AG09319 (cell line): Measurements from ENCODE around the gene FARP1.

Source experiments
- DNase-seq: peaks from one replicate; pipeline ENCODE4 v3.0.0-alpha.2; 2010; ENCODE audit warnings: low read depth; ENCODE audit errors: extremely low read depth
- TF ChIP-seq, protein P1 (sequence below): IDR thresholded peaks from 2 replicates; pipeline ENCODE4 v1.5.1; 2011; ENCODE audit warnings: low read depth, mild to moderate bottlenecking, inconsistent platforms, low read length, moderate library complexity

FARP1 gene

DNA sequence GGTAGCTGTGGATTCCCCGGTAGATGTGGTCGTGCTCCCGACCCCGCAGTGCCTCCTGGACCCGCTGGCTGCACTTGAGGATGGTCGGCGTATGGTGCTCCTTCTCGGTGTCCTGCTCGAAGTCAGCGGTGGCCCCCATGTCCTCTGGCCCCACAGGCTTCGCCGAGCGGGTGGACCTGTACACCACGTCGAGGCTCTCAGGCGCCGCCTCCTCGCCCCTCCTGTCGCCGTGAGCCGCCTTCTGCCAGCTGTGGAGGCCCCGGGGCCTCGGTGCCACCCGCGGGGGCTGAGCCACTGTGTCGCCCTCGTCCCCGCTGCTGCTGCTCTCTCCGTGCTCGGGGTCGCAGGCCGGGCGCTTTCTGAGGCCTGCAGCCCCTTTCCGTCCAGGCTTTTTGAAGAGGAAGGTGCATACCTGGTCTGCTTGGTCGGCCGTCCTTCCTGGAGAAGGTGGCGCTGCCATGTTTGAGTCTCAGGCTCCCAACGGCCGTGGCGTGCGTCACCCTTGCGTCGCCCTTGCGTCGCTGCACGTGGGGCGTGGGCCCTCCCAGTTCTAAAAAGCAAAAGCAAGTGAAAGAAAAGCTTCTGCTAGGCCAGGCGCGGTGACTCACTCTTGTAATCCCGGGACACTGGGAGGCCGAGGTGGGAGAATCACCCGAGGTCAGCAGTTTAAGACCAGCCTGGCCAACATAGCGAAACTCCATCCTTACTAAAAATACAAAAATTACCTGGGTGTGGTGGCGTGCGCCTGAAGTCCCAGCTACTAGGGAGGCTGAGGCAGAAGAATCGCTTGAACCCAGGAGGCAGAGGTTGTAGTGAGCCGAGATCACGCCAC is 34.1 kb downstream of the FARP1 start, which contains the start of gene RNF113B:
Gene RNF113B, minus strand, starts transcription at position 493 of the 832 bp plus-strand sequence. Its CDS starts 33 bp downstream, at position 460.
- TF ChIP-seq, protein P1, sequence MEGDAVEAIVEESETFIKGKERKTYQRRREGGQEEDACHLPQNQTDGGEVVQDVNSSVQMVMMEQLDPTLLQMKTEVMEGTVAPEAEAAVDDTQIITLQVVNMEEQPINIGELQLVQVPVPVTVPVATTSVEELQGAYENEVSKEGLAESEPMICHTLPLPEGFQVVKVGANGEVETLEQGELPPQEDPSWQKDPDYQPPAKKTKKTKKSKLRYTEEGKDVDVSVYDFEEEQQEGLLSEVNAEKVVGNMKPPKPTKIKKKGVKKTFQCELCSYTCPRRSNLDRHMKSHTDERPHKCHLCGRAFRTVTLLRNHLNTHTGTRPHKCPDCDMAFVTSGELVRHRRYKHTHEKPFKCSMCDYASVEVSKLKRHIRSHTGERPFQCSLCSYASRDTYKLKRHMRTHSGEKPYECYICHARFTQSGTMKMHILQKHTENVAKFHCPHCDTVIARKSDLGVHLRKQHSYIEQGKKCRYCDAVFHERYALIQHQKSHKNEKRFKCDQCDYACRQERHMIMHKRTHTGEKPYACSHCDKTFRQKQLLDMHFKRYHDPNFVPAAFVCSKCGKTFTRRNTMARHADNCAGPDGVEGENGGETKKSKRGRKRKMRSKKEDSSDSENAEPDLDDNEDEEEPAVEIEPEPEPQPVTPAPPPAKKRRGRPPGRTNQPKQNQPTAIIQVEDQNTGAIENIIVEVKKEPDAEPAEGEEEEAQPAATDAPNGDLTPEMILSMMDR, result no peak
- no peak for DNase-seq

DNA sequence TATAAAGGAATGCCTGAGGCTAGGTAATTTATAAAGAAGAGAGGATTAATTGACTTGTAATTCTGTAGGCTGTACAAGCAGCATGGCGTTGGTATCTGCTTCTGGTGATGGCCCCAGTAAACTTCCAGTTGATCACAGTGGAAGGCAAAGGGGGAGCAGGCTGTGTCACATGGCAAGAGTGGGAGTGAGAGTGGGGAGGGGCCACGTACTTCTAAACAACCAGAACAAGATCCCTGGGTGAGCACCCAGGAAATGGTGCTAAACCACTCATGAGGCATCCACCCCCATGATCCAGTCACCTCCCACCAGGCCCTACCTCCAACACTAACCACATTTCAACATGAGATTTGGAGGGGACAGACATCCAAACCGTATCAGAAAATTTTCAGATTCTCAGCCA is 37.2 kb downstream of the FARP1 start:
- TF ChIP-seq, protein P1, result no peak
- no peak for DNase-seq

- TF ChIP-seq, protein P1, result no peak
- no peak for DNase-seq
Measured at GRCh38 chr13:98181111-98181815, 38.4 kb downstream of the FARP1 start.

DNA sequence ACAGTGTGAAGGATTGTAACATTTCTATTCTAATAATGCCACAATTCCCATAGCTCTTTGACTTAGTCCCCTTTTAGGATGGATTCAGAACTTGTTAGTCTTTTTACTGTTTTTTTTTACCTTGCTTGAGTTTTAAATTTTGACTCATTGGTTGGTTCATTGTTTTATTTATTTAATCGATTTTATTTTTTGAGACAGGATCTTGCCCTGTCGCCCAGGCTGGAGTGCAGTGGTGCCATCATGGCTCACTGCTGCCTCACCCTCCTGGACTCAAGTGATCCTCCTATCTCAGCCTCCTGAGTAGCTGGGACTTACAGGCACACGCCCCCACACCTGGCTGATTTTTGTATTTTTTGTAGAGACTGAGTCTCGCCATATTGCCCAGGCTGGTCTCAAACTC is 39.3 kb downstream of the FARP1 start:
- TF ChIP-seq, protein P1, result no peak
- no peak for DNase-seq

DNA sequence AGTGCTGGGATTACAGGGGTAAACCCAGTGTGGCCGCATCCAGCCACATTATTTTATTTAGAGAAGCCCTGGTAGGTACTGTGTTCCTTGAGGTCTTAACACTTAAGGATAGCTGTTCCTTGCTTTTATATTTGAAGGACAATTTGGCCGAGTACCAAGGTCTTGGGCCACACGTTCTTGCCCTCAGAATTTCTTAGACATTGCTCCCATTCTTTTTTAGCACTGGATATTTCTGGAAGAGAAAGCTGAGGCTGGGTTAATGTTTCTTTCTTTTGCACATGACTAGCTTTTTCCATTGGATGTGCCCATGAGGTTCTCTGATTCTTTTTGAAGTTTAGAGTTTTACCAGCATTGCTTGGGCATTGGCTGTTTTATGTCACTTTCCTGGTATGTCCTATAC is 39.7 kb downstream of the FARP1 start:
- DNase-seq, result no peak
- TF ChIP-seq, protein P1, result no peak

DNA sequence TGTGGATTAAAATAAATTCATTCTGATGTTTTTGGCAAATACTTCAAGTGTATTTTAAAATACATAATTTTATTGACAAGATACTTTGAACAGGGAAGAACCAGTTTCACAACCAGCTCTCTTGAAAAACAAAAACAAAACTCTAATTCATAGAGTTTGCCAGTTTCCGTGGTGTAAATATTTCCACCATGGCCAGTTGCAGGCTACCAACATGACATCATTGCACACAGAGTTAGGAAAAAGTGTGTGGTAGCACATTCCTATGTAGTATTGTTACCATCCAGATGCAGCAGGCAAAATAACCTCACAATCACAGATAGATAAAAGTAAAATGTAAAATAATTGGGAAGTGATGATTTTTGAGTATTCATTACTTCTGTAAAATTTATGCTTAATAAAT is 41.9 kb downstream of the FARP1 start:
- no peak for DNase-seq
- TF ChIP-seq, protein P1, result no peak
